ENCODE results near the gene MAP2K7.
A peak's percentile ranks its signal among the peaks of the same experiment; 100 is the strongest.
"Not testable (repeated sequence)": the region's sequence is repeated elsewhere in the genome, so short reads cannot be mapped to it uniquely, and the experiment has no call there.

MAP2K7 gene

GRCh38 chr19:7920519-7921301, 17.0 kb downstream of the MAP2K7 start:
- ATAC-seq (peak; percentile 57), DNase-seq (peak; percentile 100)

DNA sequence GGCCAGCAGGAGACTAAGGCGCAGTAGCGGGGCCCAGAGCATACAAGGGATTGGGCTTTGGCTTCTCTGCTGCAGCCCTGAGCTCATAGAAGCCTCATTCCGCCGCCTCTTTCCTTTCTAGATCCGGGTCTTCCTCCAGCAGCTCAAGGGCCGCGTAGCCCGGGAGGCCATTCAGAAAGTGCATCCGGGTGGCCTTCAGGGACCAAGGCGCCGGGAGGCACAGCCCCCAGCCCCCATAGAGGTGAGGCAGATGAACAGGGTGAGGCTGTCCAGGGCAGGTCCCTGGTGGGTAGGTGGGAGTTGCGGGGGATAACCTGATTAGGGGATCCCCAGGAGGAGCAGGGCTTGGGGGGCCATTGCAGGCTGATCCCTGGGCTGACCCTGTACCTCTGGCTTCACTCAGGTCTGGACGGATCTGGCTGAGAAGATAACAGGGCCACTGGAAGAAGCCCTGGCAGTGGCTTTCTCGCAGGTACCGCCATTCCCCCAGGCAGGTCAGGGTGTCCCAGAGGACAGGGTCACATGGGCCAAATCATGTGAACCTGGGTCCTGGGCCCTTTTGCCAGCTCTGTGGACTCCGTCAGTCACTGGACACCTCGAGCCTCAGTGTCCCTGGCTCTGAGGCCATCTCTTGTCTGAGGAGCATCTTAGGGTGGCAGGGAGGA, 17.8 kb downstream of the MAP2K7 start:
- DNase-seq (no peak), ATAC-seq (no peak)

DNA sequence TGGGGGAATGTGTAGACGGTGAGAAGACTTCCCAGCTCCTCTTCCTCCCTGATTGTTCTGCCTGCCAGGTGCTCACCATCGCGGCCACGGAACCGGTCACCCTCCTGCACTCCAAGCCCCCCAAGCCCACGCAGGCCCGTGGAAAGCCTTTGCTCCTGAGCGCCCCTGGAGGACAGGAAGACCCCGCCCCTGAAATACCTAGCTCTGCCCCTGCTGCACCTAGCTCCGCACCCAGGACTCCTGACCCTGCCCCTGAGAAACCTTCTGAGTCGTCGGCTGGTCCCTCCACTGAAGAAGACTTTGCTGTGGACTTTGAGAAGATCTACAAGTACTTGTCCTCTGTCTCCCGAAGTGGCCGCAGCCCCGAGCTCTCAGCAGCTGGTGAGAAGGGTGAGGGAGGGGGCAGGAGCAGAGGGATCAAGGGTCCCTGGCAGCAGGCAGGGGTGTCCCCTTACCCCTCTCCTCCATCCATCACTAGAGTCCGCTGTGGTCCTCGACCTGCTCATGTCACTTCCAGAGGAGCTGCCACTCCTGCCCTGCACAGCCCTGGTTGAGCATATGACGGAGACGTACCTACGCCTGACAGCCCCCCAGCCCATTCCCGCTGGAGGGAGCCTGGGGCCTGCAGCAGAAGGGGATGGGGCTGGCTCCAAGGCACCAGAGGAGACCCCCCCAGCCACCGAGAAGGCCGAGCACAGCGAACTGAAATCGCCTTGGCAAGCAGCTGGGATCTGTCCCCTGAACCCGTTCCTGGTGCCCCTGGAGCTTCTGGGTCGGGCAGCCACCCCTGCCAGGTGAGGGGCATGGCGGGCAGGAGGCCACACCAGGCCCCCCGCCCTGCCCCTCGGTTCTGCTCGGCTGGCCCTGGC, 18.5 kb downstream of the MAP2K7 start:
- ATAC-seq (no peak), DNase-seq (no peak)

DNA sequence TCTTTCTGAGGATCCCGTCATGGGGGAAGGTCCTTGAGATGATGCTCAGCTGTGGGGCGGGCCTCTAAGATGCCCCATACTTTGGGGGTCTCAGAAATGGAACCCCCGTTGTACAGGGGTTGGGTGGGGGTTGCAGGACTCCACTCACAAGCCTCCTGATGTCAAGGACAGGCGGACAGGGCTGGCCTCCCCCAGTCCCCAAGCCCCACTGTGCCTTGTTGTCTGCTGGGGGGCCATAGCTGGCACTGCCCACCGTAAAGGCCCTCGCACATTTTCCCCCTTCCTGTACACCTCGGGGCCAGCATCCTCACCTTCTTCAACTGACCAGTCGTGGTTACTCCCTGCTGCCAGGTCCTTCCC, 19.1 kb downstream of the MAP2K7 start:
- DNase-seq (no peak), ATAC-seq (no peak)

GRCh38 chr19:7923295-7924191, 19.9 kb downstream of the MAP2K7 start:
- ATAC-seq (no peak), DNase-seq (no peak)

DNA sequence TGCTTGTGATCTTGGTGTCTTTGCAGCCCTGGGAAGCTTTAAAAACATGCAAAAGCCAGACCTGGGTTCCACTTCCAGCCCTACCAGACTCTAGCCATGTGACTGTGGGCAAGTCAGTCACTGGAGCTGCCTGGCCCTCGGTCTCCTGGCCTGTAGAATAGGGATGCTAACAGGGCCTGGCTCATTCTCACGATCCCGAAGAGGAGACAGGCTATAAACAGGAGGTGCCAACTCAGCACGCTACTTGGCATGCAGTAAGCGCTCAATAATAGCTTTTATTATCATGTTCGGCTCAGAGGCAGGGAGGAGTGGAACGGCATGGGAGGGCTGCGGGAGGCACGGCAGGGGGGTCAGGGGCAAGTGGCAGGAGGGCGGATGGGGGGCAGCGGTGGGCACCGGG, 20.6 kb downstream of the MAP2K7 start:
- DNase-seq (no peak), ATAC-seq (no peak)

DNA sequence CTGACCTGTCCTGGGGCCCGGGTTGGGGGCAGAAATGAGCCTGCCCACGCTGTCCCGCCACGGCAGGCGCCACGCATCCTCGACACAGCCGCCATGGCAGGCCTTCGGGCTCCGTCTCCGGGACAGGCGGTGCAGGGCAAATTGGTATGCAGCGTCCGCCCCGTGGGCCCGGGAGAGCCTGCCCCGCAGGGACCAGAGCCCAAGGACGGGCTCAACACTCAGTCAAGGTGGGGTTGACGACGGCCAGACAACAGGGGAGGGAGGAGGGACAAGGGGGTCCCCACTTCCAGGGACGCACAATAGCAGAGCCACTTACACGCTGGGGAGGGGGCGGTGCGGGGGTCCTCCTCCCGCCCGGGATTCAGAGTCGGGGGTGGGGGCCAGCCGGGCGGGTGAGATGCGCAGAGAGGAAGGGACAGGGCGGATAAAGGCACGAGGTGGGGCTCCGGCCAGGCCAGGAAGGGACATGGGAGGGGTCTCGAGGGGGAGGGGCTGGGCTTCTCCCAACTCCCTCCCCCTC, 21.0 kb downstream of the MAP2K7 start:
- DNase-seq (no peak), ATAC-seq (no peak)

GRCh38 chr19:7925171-7925851, 21.6 kb downstream of the MAP2K7 start:
- ATAC-seq (peak; percentile 17), DNase-seq (peak; percentile 90)

DNA sequence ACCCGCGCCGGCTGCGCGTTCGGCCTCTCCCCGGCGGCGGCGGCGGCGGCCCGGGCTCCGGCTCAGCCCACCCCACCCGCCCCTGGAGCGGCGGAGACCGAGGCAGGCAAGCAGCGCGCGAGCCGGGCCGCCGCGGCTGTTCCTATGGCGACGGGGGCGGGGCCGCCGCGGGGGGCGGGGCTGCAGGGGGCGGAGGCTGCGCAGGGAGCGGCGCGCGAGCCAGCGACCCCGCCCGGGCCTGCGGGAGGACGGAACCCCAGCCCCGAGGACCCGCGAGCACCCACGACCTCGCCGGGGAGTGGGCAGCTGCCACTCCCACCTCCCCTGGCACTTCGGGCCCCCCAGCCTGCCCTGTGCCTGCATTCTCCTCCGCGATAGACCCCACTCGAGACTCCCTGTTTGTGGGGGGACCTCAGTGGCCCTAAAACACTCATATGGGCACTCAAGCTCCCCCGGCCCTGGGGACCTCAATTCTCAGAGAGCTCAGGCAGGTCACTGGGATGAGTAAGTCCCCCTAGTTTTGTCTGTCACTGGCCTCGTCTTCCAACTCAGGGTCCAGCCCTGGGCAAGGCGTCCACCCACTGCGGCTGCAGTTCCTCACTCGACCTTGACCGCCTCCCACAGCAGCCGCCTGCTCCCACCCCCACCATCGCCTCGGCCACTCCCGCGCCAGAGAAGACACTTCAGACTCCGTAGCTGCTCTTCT, 22.5 kb downstream of the MAP2K7 start, which contains the start of gene CTXN1:
TSS of gene CTXN1 (minus strand) at position 115 of the 706 bp plus-strand sequence. CDS start 597 bp downstream, outside the sequence.
- ATAC-seq (peak; percentile 44), DNase-seq (peak; percentile 85)

DNA sequence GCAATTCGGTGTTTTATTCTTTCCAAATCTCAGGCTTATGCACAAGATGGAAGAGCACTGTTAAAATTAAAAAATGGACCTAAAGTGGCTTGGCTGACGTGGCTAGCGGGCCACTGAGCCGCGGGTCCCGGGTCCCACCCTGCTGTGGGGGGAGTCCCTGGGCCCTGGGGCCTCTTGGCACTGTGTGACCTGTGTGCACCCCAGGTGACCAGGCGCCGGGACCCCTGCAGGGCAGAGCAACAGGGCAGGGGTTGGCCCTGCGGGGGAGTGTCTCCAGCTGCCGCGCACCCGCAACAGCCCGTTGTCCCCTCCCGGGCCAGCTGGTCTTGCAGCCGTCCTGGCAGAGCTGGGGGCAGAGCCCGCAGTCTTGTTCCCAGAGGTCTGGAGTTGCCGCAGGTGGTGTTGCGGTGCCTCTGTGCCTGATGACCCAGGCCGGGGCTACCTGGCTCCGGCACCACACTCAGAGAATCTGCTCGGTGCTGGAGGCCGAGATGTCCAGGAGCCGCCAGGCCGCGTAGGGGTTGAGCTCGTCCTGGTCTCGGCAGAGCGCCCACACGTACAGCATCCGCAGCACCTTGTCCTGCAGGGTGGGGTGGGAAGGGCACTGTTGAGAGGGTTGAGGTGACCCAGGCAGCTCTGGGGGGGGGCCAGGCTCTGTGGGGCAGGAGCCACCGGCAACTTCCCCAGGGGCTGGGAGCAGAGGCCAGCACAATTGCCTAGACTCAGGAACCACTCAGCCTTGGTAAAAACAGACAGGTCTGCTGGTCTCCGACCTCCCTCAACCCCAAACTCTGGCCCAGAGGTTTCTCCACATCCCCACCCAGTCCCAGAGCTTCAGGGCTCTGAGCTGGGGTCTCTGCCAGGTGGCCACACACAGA, 23.3 kb downstream of the MAP2K7 start:
- no peak for ATAC-seq

GRCh38 chr19:7927605-7928333, 24.1 kb downstream of the MAP2K7 start:
- DNase-seq (no peak), ATAC-seq (no peak)

More for the DNA sequence above, 23.3 kb downstream of the MAP2K7 start:
- DNase-seq: no peak

- no peak for ATAC-seq
Measured at GRCh38 chr19:7928334-7928706, 24.6 kb downstream of the MAP2K7 start.

GRCh38 chr19:7928741-7929701, 25.3 kb downstream of the MAP2K7 start:
- ATAC-seq: peak; percentile 28
- peak; percentile 76 for DNase-seq

More at GRCh38 chr19:7928334-7928706, 24.6 kb downstream of the MAP2K7 start:
- no peak for DNase-seq

DNA sequence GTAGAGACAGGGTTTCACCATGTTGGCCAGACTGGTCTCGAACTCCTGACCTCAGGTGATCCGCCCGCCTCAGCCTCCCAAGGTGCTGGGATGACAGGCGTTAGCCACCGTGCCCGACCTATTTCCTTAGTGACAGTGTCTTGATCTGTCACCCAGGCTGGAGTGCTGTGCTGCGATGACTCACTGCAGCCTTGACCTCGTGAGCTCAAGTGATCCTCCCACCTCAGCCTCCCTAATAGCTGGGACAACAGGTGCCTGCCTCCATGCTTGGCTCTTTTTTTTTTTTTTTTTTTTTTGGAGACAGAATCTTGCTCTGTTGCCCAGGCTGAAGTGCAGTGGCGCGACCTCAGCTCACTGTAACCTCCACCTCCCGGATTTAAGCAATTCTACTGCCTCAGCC, 26.4 kb downstream of the MAP2K7 start:
- not testable (repeated sequence) for ATAC-seq, DNase-seq

GRCh38 chr19:7930765-7931164, 27.1 kb downstream of the MAP2K7 start:
- no peak for ATAC-seq
- DNase-seq: no peak

DNA sequence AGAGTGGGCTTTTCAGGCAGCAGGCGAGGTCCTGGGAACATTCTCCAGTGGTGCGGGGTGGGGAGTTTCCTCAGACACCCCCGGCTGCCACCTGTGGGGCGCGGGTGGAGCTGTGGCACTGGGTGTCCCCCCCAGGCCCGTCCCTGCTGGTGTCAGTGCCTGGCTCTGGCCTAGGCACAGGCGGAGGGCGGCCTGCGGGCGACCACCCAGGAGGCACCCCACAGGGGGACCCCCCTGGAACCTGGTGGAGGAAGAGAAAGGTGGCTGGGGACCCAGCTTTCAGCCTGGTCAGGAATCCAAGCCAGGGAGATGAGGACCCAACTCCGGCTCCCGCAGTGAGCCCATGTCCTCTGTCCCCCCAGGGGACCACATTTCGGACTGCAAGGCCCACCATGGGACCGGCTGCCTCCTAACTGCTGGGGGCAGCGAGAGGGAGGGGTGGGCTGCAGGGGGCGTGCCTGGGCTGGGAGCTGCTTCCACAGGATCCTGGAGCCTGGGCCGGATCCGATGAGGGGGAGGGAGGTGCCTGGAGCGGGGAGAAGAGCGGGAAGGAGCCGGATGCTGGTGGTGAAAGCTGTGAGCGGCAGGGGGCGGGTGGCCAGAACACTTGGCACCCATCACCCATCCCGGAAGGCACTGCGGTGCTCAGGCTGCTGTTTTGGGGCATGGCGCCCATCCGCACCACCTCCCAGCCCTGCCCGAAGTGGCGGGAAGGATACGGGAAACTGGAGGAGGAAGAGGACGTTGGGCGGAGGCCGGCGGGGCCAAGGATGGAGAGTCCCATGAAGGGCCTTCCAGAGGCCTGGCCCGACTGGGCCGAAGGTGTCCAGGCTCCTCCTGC, 27.8 kb downstream of the MAP2K7 start:
- DNase-seq (no peak), ATAC-seq (no peak)
